Progenitor cell of endocrine pancreas (in vitro differentiated cells): Measurements from ENCODE around the gene DPPA2. TPM values are rescaled to one million over a fixed set of nuclear protein-coding genes. Genes with fewer than 3 reads are reported as not detected.
"Not testable (repeated sequence)": the region's sequence is repeated elsewhere in the genome, so short reads cannot be mapped to it uniquely, and the experiment has no call there.

ENCODE experiments used
- DNase-seq: peaks from one replicate; pipeline ENCODE4 v3.0.0; 2021; ENCODE audit warnings: low spot score; ENCODE audit not compliant: unreplicated experiment
- H3K27ac Mint-ChIP-seq: 2 replicates; pipeline ENCODE4 v1.8.0; 2021; ENCODE audit warnings: mild to moderate bottlenecking, moderate library complexity, mixed read lengths
- H3K27me3 Mint-ChIP-seq: 2 replicates; pipeline ENCODE4 v1.8.0; 2021; ENCODE audit warnings: mixed read lengths
- H3K36me3 Mint-ChIP-seq: 2 replicates; pipeline ENCODE4 v1.8.0; 2022; ENCODE audit warnings: mixed read lengths; ENCODE audit not compliant: insufficient read depth
- H3K4me1 Mint-ChIP-seq: 2 replicates; pipeline ENCODE4 v1.8.0; 2021; ENCODE audit warnings: low read depth, mixed read lengths
- H3K4me3 Mint-ChIP-seq: 2 replicates; pipeline ENCODE4 v1.8.0; 2021; ENCODE audit warnings: low read depth, mild to moderate bottlenecking, moderate library complexity, mixed read lengths
- H3K9me3 Mint-ChIP-seq: 2 replicates; pipeline ENCODE4 v1.8.0; 2021; ENCODE audit warnings: low read depth, mixed read lengths
- long read RNA-seq: library from polyadenylated mRNA; unstranded; transcript quantifications from one replicate; pipeline ENCODE4 v2.0.0, GENCODE V29; 2020
- total RNA-seq: library from RNA; stranded (reverse); gene quantifications from 2 replicates; pipeline ENCODE4 v1.2.1, GENCODE V29; 2021
- TF ChIP-seq, protein P1 (sequence below): fragments of 200-600 bp; sonication (generic); IDR thresholded peaks from one replicate; pipeline ENCODE4 v1.5.0; 2021; ENCODE audit warnings: antibody characterized with exemption, mild to moderate bottlenecking; ENCODE audit not compliant: unreplicated experiment

Gene DPPA2, protein sequence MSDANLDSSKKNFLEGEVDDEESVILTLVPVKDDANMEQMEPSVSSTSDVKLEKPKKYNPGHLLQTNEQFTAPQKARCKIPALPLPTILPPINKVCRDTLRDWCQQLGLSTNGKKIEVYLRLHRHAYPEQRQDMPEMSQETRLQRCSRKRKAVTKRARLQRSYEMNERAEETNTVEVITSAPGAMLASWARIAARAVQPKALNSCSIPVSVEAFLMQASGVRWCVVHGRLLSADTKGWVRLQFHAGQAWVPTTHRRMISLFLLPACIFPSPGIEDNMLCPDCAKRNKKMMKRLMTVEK
- 0.58 and 0.69 TPM in 2 replicates for total RNA-seq
- long read RNA-seq, partial matches to known transcripts, result 0 of 1 reads
- long read RNA-seq, other reads (novel, unspliced or antisense), result 1 of 1 reads

DNA sequence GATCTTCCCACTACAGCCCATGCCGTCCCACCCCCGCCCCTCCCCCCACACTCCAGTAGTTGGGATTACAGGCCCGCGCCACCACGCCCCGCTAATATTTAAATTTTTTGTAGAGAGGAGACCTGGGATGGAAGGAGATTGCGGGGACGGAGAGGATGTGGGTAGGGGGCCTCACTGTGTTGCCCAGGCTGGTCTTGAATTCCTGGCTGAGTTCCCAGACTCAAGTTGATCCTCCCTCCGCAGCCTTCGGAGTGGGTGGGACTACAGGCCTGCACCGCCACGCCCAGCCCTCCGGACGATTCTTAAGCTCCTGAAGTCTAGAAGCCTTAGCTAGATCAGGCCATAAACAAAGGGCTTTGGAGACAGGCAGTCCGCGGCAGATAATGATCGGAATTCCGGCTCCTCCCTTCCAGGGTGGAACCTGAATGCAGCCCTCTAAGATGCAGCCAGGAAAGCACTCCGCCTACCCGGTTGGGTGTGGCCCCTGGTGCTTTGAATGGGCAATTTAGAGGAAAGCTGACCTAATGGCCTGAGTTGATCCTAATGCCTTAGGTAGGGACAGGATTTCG is at the start of gene DPPA2:
TSS of gene DPPA2 (minus strand) at position 356 of the 569 bp plus-strand sequence. CDS start 1,975 bp downstream, outside the sequence.
- Mint-ChIP-seq H3K4me3 (no peak within 1 kb of the TSS), H3K9me3 (no peaks in the 10 kb centered on the region), H3K27ac (no peak within 1 kb of the TSS), H3K27me3 (no peaks in the 10 kb centered on the region), H3K4me1 (no peaks in the 10 kb centered on the region), H3K36me3 (no peaks in the 10 kb centered on the region)
- TF ChIP-seq, protein P1, sequence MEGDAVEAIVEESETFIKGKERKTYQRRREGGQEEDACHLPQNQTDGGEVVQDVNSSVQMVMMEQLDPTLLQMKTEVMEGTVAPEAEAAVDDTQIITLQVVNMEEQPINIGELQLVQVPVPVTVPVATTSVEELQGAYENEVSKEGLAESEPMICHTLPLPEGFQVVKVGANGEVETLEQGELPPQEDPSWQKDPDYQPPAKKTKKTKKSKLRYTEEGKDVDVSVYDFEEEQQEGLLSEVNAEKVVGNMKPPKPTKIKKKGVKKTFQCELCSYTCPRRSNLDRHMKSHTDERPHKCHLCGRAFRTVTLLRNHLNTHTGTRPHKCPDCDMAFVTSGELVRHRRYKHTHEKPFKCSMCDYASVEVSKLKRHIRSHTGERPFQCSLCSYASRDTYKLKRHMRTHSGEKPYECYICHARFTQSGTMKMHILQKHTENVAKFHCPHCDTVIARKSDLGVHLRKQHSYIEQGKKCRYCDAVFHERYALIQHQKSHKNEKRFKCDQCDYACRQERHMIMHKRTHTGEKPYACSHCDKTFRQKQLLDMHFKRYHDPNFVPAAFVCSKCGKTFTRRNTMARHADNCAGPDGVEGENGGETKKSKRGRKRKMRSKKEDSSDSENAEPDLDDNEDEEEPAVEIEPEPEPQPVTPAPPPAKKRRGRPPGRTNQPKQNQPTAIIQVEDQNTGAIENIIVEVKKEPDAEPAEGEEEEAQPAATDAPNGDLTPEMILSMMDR, result no peak
- no peak for DNase-seq

DNA sequence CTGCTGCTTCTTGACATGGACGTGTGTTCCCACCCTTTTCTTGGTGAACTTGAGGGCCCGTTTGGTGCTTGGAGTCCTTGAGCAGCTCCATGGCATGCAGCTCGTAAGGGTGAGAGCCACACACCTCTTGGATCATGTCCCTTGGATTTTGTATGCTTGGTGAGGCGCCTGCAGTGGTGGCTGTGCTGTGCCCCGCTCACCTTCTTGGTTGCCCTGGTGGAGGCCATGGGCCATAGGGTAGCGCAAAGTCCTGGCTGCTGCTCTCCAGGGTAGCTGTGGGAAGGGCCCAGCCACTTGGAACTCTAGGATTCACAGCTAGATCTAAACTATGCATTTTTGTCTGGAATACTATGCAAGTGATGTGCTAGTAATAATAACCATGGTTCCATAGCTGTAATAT is 47.8 kb upstream of the DPPA2 start:
- Mint-ChIP-seq H3K4me3 (no peak overlapping the region), H3K4me1 (no peaks in the 10 kb centered on the region), H3K27me3 (no peaks in the 10 kb centered on the region), H3K9me3 (no peaks in the 10 kb centered on the region), H3K36me3 (no peaks in the 10 kb centered on the region), H3K27ac (no peak overlapping the region)
- TF ChIP-seq, protein P1, result no peak
- no peak for DNase-seq

DNA sequence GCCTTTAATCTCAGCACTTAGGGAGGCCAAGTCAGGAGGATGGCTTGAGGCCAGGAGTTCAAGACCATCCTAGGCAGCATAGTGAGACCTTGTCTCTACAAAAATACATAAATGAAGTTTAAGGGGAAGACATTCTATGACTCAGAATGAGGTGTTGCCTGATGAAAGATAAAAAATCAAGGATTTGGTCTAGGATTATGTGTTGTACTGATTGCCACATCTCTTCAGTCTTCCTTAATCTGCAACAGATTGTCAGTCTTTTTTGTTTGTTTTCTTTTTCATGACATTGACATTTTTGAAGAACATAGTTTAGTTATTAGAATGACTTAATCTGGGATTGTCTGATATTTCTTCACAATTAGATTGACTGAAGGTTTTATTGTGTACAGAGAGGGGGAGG is 47.3 kb upstream of the DPPA2 start:
- Mint-ChIP-seq H3K36me3 (no peaks in the 10 kb centered on the region), H3K4me1 (no peaks in the 10 kb centered on the region), H3K27me3 (no peaks in the 10 kb centered on the region), H3K9me3 (no peaks in the 10 kb centered on the region), H3K27ac (no peak overlapping the region), H3K4me3 (no peak overlapping the region)
- TF ChIP-seq, protein P1, result no peak
- no peak for DNase-seq

DNA sequence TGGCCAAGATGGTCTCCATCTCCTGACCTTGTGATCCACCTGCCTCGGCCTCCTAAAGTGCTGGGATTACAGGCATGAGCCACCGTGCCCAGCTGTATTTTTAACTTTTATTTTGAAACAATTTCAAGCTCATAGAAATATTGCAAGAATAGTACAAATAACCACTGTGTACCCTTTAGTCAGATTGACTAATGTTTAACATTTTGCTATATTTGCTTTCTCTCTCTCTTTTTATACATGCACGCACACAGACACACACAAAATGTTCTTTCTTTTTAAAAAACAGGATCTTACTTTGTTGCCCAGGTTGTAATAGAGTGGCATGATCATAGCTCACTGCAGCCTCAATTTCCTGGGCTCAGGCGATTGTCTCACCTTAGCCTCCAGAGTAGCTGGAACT is 46.5 kb upstream of the DPPA2 start:
- H3K4me3 Mint-ChIP-seq, result no peak overlapping the region
- no peaks in the 10 kb centered on the region for H3K27me3 Mint-ChIP-seq
- H3K36me3 Mint-ChIP-seq, result no peaks in the 10 kb centered on the region
- DNase-seq, result no peak
- no peaks in the 10 kb centered on the region for H3K4me1 Mint-ChIP-seq
- no peaks in the 10 kb centered on the region for H3K9me3 Mint-ChIP-seq
- TF ChIP-seq, protein P1, result no peak
- H3K27ac Mint-ChIP-seq, result no peak overlapping the region

DNA sequence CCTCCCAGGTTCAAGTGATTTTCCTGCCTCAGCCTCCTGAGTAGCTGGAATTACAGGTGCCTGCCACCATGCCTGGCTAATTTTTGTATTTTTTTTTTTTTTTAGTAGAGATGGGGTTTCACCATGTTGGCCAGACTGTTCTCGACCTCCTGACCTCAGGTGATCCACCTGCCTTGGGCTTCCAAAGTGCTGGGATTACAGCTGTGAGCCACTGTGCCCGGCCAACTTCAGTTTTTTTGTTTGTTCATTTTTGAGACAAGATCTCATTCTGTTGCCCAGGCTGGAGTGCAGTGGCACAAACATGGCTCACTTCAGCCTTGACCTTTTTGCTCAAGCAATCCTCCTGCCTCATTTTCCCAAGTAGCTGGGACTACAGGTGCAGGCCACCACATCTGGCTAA is 42.5 kb upstream of the DPPA2 start:
- peaks cover 16% of the 10 kb centered on the region for H3K4me1 Mint-ChIP-seq
- H3K36me3 Mint-ChIP-seq, H3K27ac Mint-ChIP-seq, DNase-seq, H3K27me3 Mint-ChIP-seq, H3K4me3 Mint-ChIP-seq, H3K9me3 Mint-ChIP-seq: not testable (repeated sequence)
